ENCODE measurements around the gene ZNF77. TPM values are rescaled to one million over a fixed set of nuclear protein-coding genes. Genes with fewer than 3 reads are reported as not detected.
"Not testable (repeated sequence)": the region's sequence is repeated elsewhere in the genome, so short reads cannot be mapped to it uniquely, and the experiment has no call there.

Gene ZNF77
- total RNA-seq: 10 to 100 TPM in 2 of 4 donors, 1 to 10 TPM in 2; 2.4 to 17.9 (median 9.1) TPM

DNA sequence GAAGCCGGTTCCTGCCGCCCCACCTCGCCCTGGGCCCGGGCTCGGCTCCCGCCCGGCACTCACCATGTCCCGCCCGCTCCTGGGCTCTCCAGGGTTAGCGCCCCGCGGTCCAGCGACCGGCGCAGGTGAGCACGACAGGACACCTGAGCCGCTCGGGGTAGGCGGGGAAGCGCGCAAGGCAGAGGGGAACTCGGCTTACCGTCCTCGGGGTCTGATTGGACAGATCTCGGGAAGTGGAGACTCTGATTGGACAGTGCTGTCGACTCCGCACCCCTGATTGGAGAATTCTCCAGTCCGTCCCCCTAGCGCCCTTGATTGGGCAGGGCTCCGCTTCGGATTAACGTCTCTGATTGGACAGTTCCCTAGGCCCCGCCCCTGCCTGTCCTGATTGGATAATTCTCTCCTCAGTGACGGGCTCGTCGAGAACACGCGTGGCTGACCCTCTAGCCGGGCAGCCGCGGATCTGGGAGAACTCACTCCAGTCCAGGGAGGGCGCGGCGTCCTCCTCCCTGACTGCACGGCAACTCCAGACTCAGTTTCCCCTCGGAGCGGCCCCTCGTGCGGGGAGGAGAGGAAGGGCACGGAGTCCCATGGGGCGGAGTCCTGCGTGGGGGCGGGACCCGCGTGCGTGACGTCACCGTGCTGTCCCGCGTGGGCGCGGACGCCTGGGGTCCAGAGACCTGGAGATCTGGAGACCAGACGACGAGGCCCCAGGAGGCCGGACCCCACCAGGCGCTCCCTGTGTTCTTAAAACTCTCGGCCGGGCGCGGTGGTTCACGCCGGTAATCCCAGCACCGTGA, at the start of gene ZNF77:
Gene ZNF77, minus strand, starts transcription at position 197 of the 800 bp plus-strand sequence. Its CDS starts 131 bp downstream, at position 66.
- Histone ChIP-seq H3K27me3 (no peaks in the 10 kb centered on the region), H3K4me3 (peak within 1 kb of the TSS; percentile 86 to 96), H3K27ac (peak within 1 kb of the TSS; percentile 87 to 92), H3K9me3 (no peaks in the 10 kb centered on the region), H3K4me1 (peaks cover 4 to 6% of the 10 kb centered on the region in 2 donors), H3K36me3 (no peaks in the 10 kb centered on the region)
- intact Hi-C loops (cut with DNase I; ENCODE audit: low total_unique reads): no loop called here
- TF ChIP-seq, protein P1, sequence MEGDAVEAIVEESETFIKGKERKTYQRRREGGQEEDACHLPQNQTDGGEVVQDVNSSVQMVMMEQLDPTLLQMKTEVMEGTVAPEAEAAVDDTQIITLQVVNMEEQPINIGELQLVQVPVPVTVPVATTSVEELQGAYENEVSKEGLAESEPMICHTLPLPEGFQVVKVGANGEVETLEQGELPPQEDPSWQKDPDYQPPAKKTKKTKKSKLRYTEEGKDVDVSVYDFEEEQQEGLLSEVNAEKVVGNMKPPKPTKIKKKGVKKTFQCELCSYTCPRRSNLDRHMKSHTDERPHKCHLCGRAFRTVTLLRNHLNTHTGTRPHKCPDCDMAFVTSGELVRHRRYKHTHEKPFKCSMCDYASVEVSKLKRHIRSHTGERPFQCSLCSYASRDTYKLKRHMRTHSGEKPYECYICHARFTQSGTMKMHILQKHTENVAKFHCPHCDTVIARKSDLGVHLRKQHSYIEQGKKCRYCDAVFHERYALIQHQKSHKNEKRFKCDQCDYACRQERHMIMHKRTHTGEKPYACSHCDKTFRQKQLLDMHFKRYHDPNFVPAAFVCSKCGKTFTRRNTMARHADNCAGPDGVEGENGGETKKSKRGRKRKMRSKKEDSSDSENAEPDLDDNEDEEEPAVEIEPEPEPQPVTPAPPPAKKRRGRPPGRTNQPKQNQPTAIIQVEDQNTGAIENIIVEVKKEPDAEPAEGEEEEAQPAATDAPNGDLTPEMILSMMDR (IDR thresholded peaks at IDR 0.05): peak in 2 of 4 experiments; percentile 16 to 42
- peak; percentile 56 to 68 for TF ChIP-seq POLR2A (IDR thresholded peaks at IDR 0.05)
- peak; percentile 99 for DNase-seq

GRCh38 chr19:2993579-2993978, 48.8 kb upstream of the ZNF77 start:
- TF ChIP-seq POLR2A (IDR thresholded peaks at IDR 0.05): no peak
- no peaks in the 10 kb centered on the region for H3K4me1 ChIP-seq
- DNase-seq: no peak
- intact Hi-C loops (cut with DNase I; ENCODE audit: low total_unique reads): no loop called here
- no peaks in the 10 kb centered on the region for H3K9me3 ChIP-seq
- H3K36me3 ChIP-seq: no peaks in the 10 kb centered on the region
- no peak overlapping the region for H3K4me3 ChIP-seq
- no peaks in the 10 kb centered on the region for H3K27me3 ChIP-seq
- no peak overlapping the region for H3K27ac ChIP-seq

DNA sequence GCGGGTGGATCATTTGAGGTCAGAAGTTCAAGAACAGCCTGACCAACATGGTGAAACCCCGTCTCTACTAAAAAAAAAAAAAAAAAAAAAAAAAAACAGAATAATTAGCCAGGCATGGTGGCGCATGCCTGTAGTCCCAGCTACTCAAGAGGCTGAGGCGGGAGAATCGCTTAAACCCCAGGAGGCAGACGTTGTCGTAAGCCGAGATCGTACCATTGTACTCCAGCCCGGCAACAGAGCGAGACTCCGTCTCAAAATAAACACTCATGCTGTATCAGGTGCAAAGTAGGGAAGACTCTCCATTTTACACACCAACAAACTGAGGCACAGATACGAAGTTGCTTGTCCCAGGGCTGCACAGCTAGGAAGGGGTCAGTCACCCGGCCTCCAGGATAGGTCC, 48.2 kb upstream of the ZNF77 start:
- H3K27me3 ChIP-seq: no peaks in the 10 kb centered on the region
- intact Hi-C loops (cut with DNase I; ENCODE audit: low total_unique reads): no loop called here
- no peak for TF ChIP-seq POLR2A (IDR thresholded peaks at IDR 0.05)
- TF ChIP-seq, protein P1 (IDR thresholded peaks at IDR 0.05): no peak
- no peaks in the 10 kb centered on the region for H3K4me1 ChIP-seq
- no peak for DNase-seq
- no peaks in the 10 kb centered on the region for H3K9me3 ChIP-seq
- H3K4me3 ChIP-seq: no peak overlapping the region
- no peaks in the 10 kb centered on the region for H3K36me3 ChIP-seq
- no peak overlapping the region for H3K27ac ChIP-seq

- H3K27ac ChIP-seq; H3K36me3 ChIP-seq; DNase-seq; intact Hi-C loops (cut with DNase I; ENCODE audit: low total_unique reads); H3K4me1 ChIP-seq; H3K27me3 ChIP-seq; H3K4me3 ChIP-seq; H3K9me3 ChIP-seq: not testable (repeated sequence)
Observed at GRCh38 chr19:2992333-2992732, 47.6 kb upstream of the ZNF77 start.

GRCh38 chr19:2989236-2989946, 44.6 kb upstream of the ZNF77 start:
- TF ChIP-seq POLR2A (IDR thresholded peaks at IDR 0.05): no peak
- TF ChIP-seq, protein P1 (IDR thresholded peaks at IDR 0.05): no peak
- intact Hi-C loops (cut with DNase I; ENCODE audit: low total_unique reads): no loop called here

GRCh38 chr19:2988568-2988967, 43.8 kb upstream of the ZNF77 start:
- intact Hi-C loops (cut with DNase I; ENCODE audit: low total_unique reads): no loop called here
- H3K27ac ChIP-seq: no peak overlapping the region
- no peak overlapping the region for H3K4me3 ChIP-seq
- TF ChIP-seq, protein P1 (IDR thresholded peaks at IDR 0.05): no peak
- TF ChIP-seq POLR2A (IDR thresholded peaks at IDR 0.05): no peak
- no peaks in the 10 kb centered on the region for H3K9me3 ChIP-seq
- H3K4me1 ChIP-seq: peaks cover 0 to 5% of the 10 kb centered on the region in 2 donors
- H3K36me3 ChIP-seq: no peaks in the 10 kb centered on the region
- DNase-seq: no peak
- no peaks in the 10 kb centered on the region for H3K27me3 ChIP-seq

More at GRCh38 chr19:2989236-2989946, 44.6 kb upstream of the ZNF77 start:
- Histone ChIP-seq H3K4me1 (no peaks in the 10 kb centered on the region), H3K27me3 (no peaks in the 10 kb centered on the region), H3K9me3 (no peaks in the 10 kb centered on the region), H3K4me3 (no peak overlapping the region), H3K36me3 (no peaks in the 10 kb centered on the region), H3K27ac (no peak overlapping the region)
- DNase-seq: no peak
